Activated CD4-positive, alpha-beta T cell treated with anti-CD3 and anti-CD28 coated beads, Interleukin-2, amount 10 ng/mL, durations not matched to agents 7 days and 5 days (primary cell): ENCODE results near the gene PHAF1. TPM values are rescaled to one million over a fixed set of nuclear protein-coding genes. Genes with fewer than 3 reads are reported as not detected.

Source experiments
- CTCF ChIA-PET: fragments of 350-600 bp; sonication (Branson Sonifier 250); formaldehyde crosslinking; loops from one replicate; lab custom pipeline; 2021; ENCODE audit warnings: antibody characterized with exemption; lab: Charles Lee
- POLR2A ChIA-PET: fragments of 350-600 bp; sonication (Branson Sonifier 250); formaldehyde crosslinking; loops from one replicate; lab custom pipeline; 2021; ENCODE audit warnings: antibody characterized with exemption; lab: Charles Lee
- DNase-seq: peaks from one replicate; pipeline ENCODE4 v3.0.0-alpha.2; 2020
- H3K27ac Mint-ChIP-seq: one replicate; pipeline ENCODE4 v1.8.0; 2021; ENCODE audit warnings: mild to moderate bottlenecking, moderate library complexity, mixed read lengths
- H3K27me3 Mint-ChIP-seq: one replicate; pipeline ENCODE4 v1.8.0; 2021; ENCODE audit warnings: mixed read lengths
- H3K36me3 Mint-ChIP-seq: one replicate; pipeline ENCODE4 v1.8.0; 2021; ENCODE audit warnings: low read depth, mixed read lengths
- H3K4me1 Mint-ChIP-seq: one replicate; pipeline ENCODE4 v1.8.0; 2021; ENCODE audit warnings: mixed read lengths
- H3K4me3 Mint-ChIP-seq: one replicate; pipeline ENCODE4 v1.8.0; 2021; ENCODE audit warnings: mild to moderate bottlenecking, moderate library complexity, mixed read lengths
- H3K9me3 Mint-ChIP-seq: one replicate; pipeline ENCODE4 v1.8.0; 2021; ENCODE audit warnings: mixed read lengths
- total RNA-seq, 2 experiments: library from RNA; stranded (reverse); gene quantifications; one replicate each; pipeline ENCODE4 v1.2.3, GENCODE V29; 2021

Gene PHAF1
- 10 to 100 TPM; 15.2 to 19.0 TPM for total RNA-seq

- Mint-ChIP-seq H3K4me1 (peaks cover 34% of the 10 kb centered on the region), H3K27ac (peak within 1 kb of the TSS; percentile 76), H3K27me3 (no peaks in the 10 kb centered on the region), H3K36me3 (peaks cover 8% of the 10 kb centered on the region), H3K9me3 (no peaks in the 10 kb centered on the region), H3K4me3 (peak within 1 kb of the TSS; percentile 95)
- ChIA-PET POLR2A (no interaction called here), CTCF (interaction anchor here (1.4 to 4.2 kb wide), 2 partner anchors 46 to 149 kb away, joined by 4 to 20 read pairs; partner anchors contain the start of gene CES3)
- peak; percentile 94 for DNase-seq
Observed at GRCh38 chr16:67109407-67110135, at the start of gene PHAF1. PHAF1 (plus strand) TSS chr16:67109941; CDS start chr16:67110176, 235 bp downstream.

- Mint-ChIP-seq H3K36me3 (peaks cover 46% of the 10 kb centered on the region), H3K4me3 (no peak overlapping the region), H3K4me1 (peaks cover 29% of the 10 kb centered on the region), H3K27ac (peak overlapping the region; percentile 77), H3K9me3 (no peaks in the 10 kb centered on the region), H3K27me3 (no peaks in the 10 kb centered on the region)
- ChIA-PET POLR2A (interaction anchor here (0.6 kb wide), 1 partner anchor 82 kb away, joined by 3 read pairs; no protein-coding TSS in a partner anchor), CTCF (interaction anchor here (0.9 to 1.1 kb wide), 3 partner anchors 11 to 852 kb away, joined by 3 to 4 read pairs (median 3); no protein-coding TSS in a partner anchor)
- no peak for DNase-seq
Observed at GRCh38 chr16:67063008-67063407, 46.7 kb upstream of the PHAF1 start.

GRCh38 chr16:67068212-67068753 lies 41.5 kb upstream of the PHAF1 start:
- no peak overlapping the region for H3K4me3 Mint-ChIP-seq
- peaks cover 9% of the 10 kb centered on the region for H3K4me1 Mint-ChIP-seq
- POLR2A ChIA-PET: no interaction called here
- H3K27ac Mint-ChIP-seq: no peak overlapping the region
- DNase-seq: no peak
- CTCF ChIA-PET: interaction anchor here (0.6 to 2.0 kb wide), 6 partner anchors 14 to 325 kb away, joined by 3 to 11 read pairs (median 4); partner anchors contain the start of gene TPPP3
- H3K36me3 Mint-ChIP-seq: peaks cover 42% of the 10 kb centered on the region
- no peaks in the 10 kb centered on the region for H3K27me3 Mint-ChIP-seq
- H3K9me3 Mint-ChIP-seq: no peaks in the 10 kb centered on the region

- ChIA-PET POLR2A (no interaction called here), CTCF (interaction anchor here (1.0 kb wide), 1 partner anchor 84 kb away, joined by 3 read pairs; no protein-coding TSS in a partner anchor)
- peaks cover 42% of the 10 kb centered on the region for H3K36me3 Mint-ChIP-seq
- no peak overlapping the region for H3K27ac Mint-ChIP-seq
- no peaks in the 10 kb centered on the region for H3K27me3 Mint-ChIP-seq
- H3K4me3 Mint-ChIP-seq: no peak overlapping the region
- H3K4me1 Mint-ChIP-seq: peaks cover 5% of the 10 kb centered on the region
- no peaks in the 10 kb centered on the region for H3K9me3 Mint-ChIP-seq
- DNase-seq: no peak
Observed at GRCh38 chr16:67071476-67072048, 38.2 kb upstream of the PHAF1 start.

- Mint-ChIP-seq H3K4me1 (peaks cover 4% of the 10 kb centered on the region), H3K36me3 (peaks cover 36% of the 10 kb centered on the region), H3K27me3 (no peaks in the 10 kb centered on the region), H3K27ac (no peak overlapping the region), H3K4me3 (no peak overlapping the region), H3K9me3 (no peaks in the 10 kb centered on the region)
- DNase-seq: no peak
- ChIA-PET CTCF (interaction anchor here (0.5 to 1.2 kb wide), 3 partner anchors 8 to 557 kb away, joined by 3 to 7 read pairs (median 5); no protein-coding TSS in a partner anchor), POLR2A (interaction anchor here (0.7 kb wide), 1 partner anchor 525 kb away, joined by 3 read pairs; no protein-coding TSS in a partner anchor)
Observed at GRCh38 chr16:67075331-67075730, 34.4 kb upstream of the PHAF1 start.

- Mint-ChIP-seq H3K4me1 (peaks cover 8% of the 10 kb centered on the region), H3K9me3 (no peaks in the 10 kb centered on the region), H3K4me3 (no peak overlapping the region), H3K36me3 (peaks cover 30% of the 10 kb centered on the region), H3K27me3 (no peaks in the 10 kb centered on the region), H3K27ac (no peak overlapping the region)
- DNase-seq: no peak
- CTCF ChIA-PET: no interaction called here
- POLR2A ChIA-PET: no interaction called here
Observed at GRCh38 chr16:67077871-67078270, 31.9 kb upstream of the PHAF1 start.

GRCh38 chr16:67082100-67082499 lies 27.6 kb upstream of the PHAF1 start:
- DNase-seq: no peak
- CTCF ChIA-PET: interaction anchor here (0.7 to 2.5 kb wide), 6 partner anchors 11 to 380 kb away, joined by 3 to 11 read pairs (median 5); no protein-coding TSS in a partner anchor
- no peaks in the 10 kb centered on the region for H3K27me3 Mint-ChIP-seq
- H3K27ac Mint-ChIP-seq: no peak overlapping the region
- H3K36me3 Mint-ChIP-seq: peaks cover 38% of the 10 kb centered on the region
- POLR2A ChIA-PET: no interaction called here
- no peaks in the 10 kb centered on the region for H3K9me3 Mint-ChIP-seq
- H3K4me3 Mint-ChIP-seq: no peak overlapping the region
- peaks cover 11% of the 10 kb centered on the region for H3K4me1 Mint-ChIP-seq

- H3K27me3 Mint-ChIP-seq: no peaks in the 10 kb centered on the region
- H3K27ac Mint-ChIP-seq: no peak overlapping the region
- POLR2A ChIA-PET: no interaction called here
- DNase-seq: no peak
- no peak overlapping the region for H3K4me3 Mint-ChIP-seq
- peaks cover 35% of the 10 kb centered on the region for H3K36me3 Mint-ChIP-seq
- peaks cover 11% of the 10 kb centered on the region for H3K4me1 Mint-ChIP-seq
- CTCF ChIA-PET: interaction anchor here (0.6 to 2.5 kb wide), 5 partner anchors 15 to 65 kb away, joined by 3 to 11 read pairs (median 5); no protein-coding TSS in a partner anchor
- H3K9me3 Mint-ChIP-seq: no peaks in the 10 kb centered on the region
Observed at GRCh38 chr16:67082891-67083290, 26.9 kb upstream of the PHAF1 start.

- no peak overlapping the region for H3K27ac Mint-ChIP-seq
- no peaks in the 10 kb centered on the region for H3K9me3 Mint-ChIP-seq
- POLR2A ChIA-PET: no interaction called here
- no peak for DNase-seq
- peaks cover 30% of the 10 kb centered on the region for H3K36me3 Mint-ChIP-seq
- peaks cover 11% of the 10 kb centered on the region for H3K4me1 Mint-ChIP-seq
- CTCF ChIA-PET: interaction anchor here (0.9 to 2.3 kb wide), 3 partner anchors 18 to 77 kb away, joined by 3 to 6 read pairs (median 3); no protein-coding TSS in a partner anchor
- H3K27me3 Mint-ChIP-seq: no peaks in the 10 kb centered on the region
- no peak overlapping the region for H3K4me3 Mint-ChIP-seq
Observed at GRCh38 chr16:67084345-67085028, 25.3 kb upstream of the PHAF1 start.

GRCh38 chr16:67086822-67087221 lies 22.9 kb upstream of the PHAF1 start:
- Mint-ChIP-seq H3K36me3 (peaks cover 20% of the 10 kb centered on the region), H3K4me1 (peaks cover 3% of the 10 kb centered on the region), H3K9me3 (no peaks in the 10 kb centered on the region), H3K4me3 (no peak overlapping the region), H3K27ac (no peak overlapping the region), H3K27me3 (no peaks in the 10 kb centered on the region)
- ChIA-PET POLR2A (no interaction called here), CTCF (interaction anchor here (1.2 kb wide), 1 partner anchor 16 kb away, joined by 3 read pairs; no protein-coding TSS in a partner anchor)
- no peak for DNase-seq

GRCh38 chr16:67087291-67087690 lies 22.4 kb upstream of the PHAF1 start:
- Mint-ChIP-seq H3K36me3 (peaks cover 20% of the 10 kb centered on the region), H3K27ac (no peak overlapping the region), H3K4me3 (no peak overlapping the region), H3K4me1 (peaks cover 6% of the 10 kb centered on the region), H3K27me3 (no peaks in the 10 kb centered on the region), H3K9me3 (no peaks in the 10 kb centered on the region)
- POLR2A ChIA-PET: no interaction called here
- CTCF ChIA-PET: interaction anchor here (1.2 kb wide), 1 partner anchor 16 kb away, joined by 3 read pairs; no protein-coding TSS in a partner anchor
- DNase-seq: no peak

GRCh38 chr16:67087803-67088202 lies 21.9 kb upstream of the PHAF1 start:
- Mint-ChIP-seq H3K36me3 (peaks cover 20% of the 10 kb centered on the region), H3K9me3 (no peaks in the 10 kb centered on the region)
- POLR2A ChIA-PET: no interaction called here

More at GRCh38 chr16:67087803-67088202, 21.9 kb upstream of the PHAF1 start:
- CTCF ChIA-PET: interaction anchor here (1.2 kb wide), 1 partner anchor 15 kb away, joined by 3 read pairs; no protein-coding TSS in a partner anchor
- peaks cover 6% of the 10 kb centered on the region for H3K4me1 Mint-ChIP-seq
- DNase-seq: no peak
- no peak overlapping the region for H3K27ac Mint-ChIP-seq
- no peak overlapping the region for H3K4me3 Mint-ChIP-seq
- H3K27me3 Mint-ChIP-seq: no peaks in the 10 kb centered on the region
